HG03558 (cell line): ENCODE measurements around the gene NCAM1.

ENCODE experiments used
- ATAC-seq: cut with Tn5 transposase; IDR thresholded peaks from one replicate; pipeline ENCODE4 v1.9.1; 2021; ENCODE audit warnings: moderate number of reproducible peaks; ENCODE audit not compliant: unreplicated experiment; ENCODE audit errors: extremely low read depth

Gene NCAM1

GRCh38 chr11:113269096-113269495 lies 307.9 kb downstream of the NCAM1 start:
- ATAC-seq: no peak

- no peak for ATAC-seq
Measured at GRCh38 chr11:113269636-113270035, 308.4 kb downstream of the NCAM1 start.

- ATAC-seq: no peak
Measured at GRCh38 chr11:113270080-113270479, 308.9 kb downstream of the NCAM1 start.

- ATAC-seq: no peak
Measured at GRCh38 chr11:113271551-113272245, 310.5 kb downstream of the NCAM1 start.

GRCh38 chr11:113272281-113272680 lies 311.1 kb downstream of the NCAM1 start:
- no peak for ATAC-seq

GRCh38 chr11:113272927-113273615 lies 311.9 kb downstream of the NCAM1 start:
- no peak for ATAC-seq

- ATAC-seq: no peak
Measured at GRCh38 chr11:113273720-113274119, 312.5 kb downstream of the NCAM1 start.

- ATAC-seq: no peak
Measured at GRCh38 chr11:113274713-113275582, 313.7 kb downstream of the NCAM1 start.

GRCh38 chr11:113275602-113276001 lies 314.4 kb downstream of the NCAM1 start:
- ATAC-seq: no peak

- no peak for ATAC-seq
Measured at GRCh38 chr11:113276466-113276865, 315.2 kb downstream of the NCAM1 start.

- no peak for ATAC-seq
Measured at GRCh38 chr11:113277907-113278306, 316.7 kb downstream of the NCAM1 start.

- no peak for ATAC-seq
Measured at GRCh38 chr11:113278481-113278880, 317.3 kb downstream of the NCAM1 start.

- ATAC-seq: no peak
Measured at GRCh38 chr11:113278925-113279324, 317.7 kb downstream of the NCAM1 start.

GRCh38 chr11:113279591-113279990 lies 318.4 kb downstream of the NCAM1 start:
- no peak for ATAC-seq

- ATAC-seq: no peak
Measured at GRCh38 chr11:113281052-113281725, 320.0 kb downstream of the NCAM1 start.

- ATAC-seq: no peak
Measured at GRCh38 chr11:113282898-113283437, 321.7 kb downstream of the NCAM1 start.

GRCh38 chr11:113283881-113284280 lies 322.7 kb downstream of the NCAM1 start:
- no peak for ATAC-seq

- ATAC-seq: no peak
Measured at GRCh38 chr11:113286009-113286408, 324.8 kb downstream of the NCAM1 start.

- no peak for ATAC-seq
Measured at GRCh38 chr11:113286509-113287497, 325.6 kb downstream of the NCAM1 start.
